GM21723 (cell line): Measurements from ENCODE around the gene OR6B2.

Experiments used
- ATAC-seq: cut with Tn5 transposase; IDR thresholded peaks from one replicate; pipeline ENCODE4 v1.9.1; 2021; ENCODE audit warnings: mild to moderate bottlenecking, moderate library complexity; ENCODE audit not compliant: unreplicated experiment

Gene OR6B2

DNA sequence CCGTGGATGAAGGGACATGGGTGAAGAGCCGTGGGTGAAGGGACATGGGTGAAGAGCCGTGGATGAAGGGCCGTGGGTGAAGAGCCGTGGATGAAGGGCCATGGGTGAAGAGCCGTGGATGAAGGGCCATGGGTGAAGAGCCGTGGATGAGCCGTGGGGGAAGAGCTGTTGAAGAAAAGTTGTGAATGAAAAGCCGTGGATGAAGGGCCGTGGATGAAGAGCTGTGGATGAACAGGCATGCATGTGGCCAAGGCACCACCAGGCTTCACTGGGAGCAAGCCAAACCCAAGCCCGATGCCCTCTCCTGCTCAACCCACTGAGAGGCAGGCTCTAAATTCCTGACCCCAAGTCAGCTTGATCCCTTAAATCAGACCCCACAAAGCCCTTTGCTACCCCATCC lies 12.5 kb upstream of the OR6B2 start:
- no peak for ATAC-seq

DNA sequence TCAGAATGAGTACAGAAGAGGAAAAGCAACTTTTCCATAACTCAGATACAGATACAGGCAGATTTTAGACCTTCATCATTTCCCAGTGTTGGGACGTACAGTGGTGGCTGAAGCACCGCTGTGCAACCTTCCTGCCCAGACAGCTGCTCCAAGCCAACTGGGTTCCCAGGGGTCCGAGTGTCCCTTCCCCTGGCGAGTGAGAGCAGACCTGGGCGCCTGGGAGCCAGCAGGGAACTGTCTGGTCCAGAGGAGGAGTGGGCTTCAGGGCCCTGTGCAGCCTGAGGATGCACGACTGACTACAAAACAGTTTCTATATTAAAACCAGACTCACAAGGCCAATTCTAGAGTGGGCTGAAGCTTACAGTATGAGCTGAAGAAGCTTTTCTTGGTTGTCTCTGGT lies 11.1 kb upstream of the OR6B2 start:
- no peak for ATAC-seq

DNA sequence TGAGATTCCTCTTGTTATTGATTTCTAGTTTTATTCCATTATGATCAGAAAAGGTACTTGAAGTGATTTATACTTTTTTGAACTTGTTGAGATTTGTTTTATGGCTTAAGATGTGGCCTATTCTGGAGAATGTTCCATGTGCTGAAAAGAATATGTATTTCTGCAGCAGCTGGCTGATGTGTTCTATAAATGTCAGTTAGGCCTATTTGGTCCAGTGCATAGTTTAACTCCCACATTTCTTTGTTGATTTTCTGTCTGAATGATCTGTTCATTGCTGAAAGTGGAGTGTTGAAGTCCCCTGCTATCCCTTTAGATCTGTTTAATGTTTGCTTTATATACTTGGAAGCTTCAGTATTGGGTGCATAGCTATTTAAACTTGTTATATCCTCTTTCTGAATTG lies 7.1 kb upstream of the OR6B2 start:
- ATAC-seq: no peak

DNA sequence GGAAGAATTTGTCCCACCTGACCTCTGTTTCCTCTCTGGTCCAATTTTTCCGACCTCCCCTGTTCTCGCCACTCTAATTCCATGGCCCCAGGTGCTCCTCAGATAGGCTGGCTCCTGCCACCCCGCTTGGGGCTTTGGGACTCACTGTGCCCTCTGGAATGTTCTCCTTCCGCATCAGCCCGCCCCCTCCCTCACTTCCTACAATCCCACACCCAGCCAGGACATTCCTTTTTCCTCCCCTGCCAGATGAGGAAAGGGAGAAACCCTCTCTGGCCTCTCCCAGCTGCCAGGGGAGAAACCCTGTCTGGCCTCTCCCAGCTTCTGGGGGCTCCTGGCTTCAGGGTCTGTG lies 3.1 kb upstream of the OR6B2 start:
- no peak for ATAC-seq

DNA sequence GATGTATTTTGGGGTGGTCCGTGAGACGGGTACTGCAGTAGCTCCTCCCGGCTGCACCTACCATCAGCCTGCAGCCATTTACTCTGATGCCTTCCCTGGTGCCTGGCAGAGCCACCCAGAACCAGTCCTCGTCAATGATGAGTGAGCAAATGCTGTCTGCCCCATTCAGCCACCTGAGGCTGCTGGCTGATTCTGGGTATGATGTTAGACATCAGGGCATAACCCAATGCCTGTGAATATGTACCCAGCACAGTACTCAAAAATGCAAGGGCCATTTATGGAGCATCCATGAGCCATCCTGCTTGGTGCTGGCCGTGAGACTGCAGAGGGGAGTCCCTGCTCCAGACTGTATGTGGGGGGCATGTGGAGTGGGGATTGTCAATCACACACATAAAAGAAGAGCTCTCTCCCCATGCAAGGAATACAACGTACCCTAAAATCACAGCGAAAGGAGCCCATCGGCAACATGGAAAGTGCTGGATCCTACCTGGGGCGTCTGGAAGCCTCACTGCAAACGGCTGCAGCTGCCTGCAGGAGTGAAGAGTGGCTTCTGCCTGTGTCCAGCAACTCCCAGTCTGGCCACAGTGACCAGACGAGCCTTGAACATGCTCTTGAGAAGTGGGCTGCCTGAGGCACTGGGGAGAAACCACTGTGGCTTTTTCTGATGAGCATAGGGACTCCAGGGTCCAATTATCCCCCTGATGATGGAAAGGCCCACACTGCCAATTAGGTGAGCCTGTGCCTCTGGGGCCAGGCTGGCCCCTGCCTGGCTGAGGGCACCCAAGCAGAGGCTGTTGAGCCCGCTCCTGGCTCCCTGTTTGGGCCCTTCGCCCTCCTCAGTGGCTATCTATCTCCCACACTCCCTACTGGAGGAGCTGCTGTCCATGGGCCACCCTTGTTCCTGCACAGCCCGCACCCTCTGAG lies 2.4 kb upstream of the OR6B2 start:
- ATAC-seq: no peak

DNA sequence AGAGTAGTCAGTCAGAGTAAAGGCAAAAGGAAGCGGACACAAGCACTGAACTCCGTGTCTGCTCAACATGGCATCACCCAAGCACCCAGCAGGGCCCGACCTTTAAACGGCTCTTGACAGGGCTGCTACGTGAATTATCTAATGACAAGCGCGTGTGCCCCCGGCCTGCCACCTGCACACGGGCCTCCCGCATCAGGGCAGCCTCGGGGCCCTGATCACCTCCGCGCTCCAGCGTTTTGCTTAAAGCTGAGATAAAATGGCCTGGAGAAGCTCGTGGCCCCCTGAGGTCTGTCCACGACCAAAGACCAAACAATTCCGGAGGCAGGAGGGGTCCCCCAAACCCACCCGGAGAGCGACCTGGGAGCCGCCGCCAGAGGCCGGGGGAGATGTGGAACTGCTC lies 5.5 kb downstream of the OR6B2 start:
- peak; percentile 34 for ATAC-seq

DNA sequence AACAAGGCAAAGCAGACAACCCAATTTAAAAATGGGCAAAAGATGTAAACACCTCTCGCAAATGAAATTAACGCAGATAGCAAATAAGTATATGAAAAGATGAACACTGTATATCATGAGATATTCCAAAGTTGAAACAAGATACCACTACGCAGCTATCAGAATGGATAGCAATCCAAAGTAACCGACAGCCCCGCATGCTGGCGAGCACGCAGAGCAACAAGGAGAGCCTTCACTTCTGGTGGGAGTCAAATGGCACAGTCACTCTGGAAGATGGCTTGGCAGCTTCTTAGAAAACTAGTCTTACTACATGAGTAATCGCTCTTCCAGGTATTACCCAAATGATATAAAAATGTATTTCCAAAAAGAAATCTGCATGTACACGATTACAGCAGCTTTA lies 6.4 kb downstream of the OR6B2 start:
- no peak for ATAC-seq

DNA sequence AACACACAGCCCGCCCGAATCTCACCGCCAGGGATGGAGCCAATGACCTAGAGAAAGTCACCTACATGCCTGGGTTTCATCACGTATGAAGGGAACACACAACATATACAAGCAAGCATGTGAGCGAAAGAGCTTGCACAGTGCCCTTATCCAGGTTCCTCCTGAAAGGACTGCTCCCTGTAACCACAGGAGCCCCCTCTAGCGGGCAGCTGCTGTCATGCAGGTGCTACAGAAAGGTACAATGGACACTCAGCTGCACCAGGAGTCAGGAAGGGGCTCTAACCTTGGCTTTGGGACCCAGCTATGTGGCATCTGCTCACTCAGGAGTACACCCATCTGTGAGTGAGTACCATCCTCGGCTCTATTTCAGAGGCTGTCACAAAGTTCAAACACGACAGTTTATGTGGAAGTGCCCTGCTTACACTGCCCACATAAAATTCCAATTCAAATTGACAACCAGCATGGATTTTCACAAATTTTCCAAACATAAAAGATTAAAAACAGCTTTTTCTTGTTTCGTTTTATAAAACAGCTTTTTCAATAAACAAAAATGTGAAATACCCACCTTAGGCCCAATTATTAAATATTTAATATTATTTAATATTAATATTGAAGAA lies 8.6 kb downstream of the OR6B2 start:
- no peak for ATAC-seq

DNA sequence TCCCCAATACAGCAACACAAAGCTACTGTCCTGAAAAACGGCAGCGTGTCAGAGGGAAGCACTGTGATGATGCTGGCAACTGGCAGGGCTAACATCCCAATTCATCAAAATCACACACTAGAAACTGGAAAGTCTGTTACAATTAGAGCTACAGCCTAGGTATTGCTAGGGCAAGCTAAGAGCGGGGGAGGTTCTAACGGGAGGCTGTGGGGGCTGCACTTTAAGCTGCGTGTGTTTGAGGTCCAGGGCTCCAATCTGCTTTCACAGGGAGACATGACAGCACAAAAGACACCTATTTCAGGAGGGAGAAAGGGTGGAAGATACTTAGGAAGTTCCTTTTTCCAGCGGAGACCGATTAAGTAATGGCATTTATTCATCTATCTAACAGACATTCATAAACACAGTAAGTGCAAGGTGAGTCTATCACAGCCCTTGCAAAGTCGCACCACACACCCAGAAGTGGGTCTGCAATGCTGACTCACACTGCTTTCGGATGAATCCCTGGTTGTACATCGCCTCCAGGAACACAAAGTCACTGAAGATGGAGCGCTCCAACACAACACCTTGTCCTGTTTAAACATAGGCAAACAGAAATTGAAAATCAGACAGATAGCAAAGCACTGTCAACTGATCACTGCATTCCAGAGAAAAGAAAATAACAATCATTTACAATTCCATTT lies 12.0 kb downstream of the OR6B2 start:
- no peak for ATAC-seq

DNA sequence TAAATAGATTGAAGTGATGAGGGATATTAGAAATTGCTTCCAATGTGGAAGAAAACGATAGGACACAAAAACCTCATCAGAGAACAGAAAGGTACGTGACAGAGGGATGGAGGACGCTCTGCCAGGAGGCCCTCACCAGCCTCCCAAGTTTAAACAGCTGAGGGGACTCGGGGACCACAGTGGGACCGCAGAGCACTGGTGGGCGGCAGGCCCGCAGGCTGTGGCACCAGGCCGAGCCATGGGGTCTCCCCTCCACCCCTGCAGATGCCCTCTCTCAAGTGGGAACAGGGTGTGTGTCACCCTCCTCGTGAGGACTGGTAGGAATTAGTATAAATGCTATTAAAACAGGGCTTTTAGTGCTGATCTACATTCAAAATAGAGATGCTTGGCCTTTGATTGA lies 15.9 kb downstream of the OR6B2 start:
- ATAC-seq: no peak

DNA sequence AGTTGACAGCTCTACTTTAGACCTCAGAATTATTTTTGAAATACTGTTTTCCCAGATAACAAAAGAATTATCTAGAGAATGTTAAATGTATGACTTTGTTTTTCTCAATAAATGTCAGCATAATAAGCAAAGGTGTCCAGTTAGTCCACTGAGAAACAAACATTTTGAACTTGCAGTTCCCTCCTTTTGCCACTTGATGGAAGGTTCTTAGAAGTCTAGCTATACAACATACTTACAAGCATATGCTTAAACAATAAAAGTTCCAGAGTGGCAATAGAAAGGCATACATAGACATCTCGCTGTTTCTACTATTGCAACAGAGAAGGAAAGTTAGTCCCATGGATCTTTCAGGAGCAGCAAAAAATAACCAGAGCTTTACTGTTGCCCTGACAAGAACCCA lies 16.9 kb downstream of the OR6B2 start:
- ATAC-seq: no peak

DNA sequence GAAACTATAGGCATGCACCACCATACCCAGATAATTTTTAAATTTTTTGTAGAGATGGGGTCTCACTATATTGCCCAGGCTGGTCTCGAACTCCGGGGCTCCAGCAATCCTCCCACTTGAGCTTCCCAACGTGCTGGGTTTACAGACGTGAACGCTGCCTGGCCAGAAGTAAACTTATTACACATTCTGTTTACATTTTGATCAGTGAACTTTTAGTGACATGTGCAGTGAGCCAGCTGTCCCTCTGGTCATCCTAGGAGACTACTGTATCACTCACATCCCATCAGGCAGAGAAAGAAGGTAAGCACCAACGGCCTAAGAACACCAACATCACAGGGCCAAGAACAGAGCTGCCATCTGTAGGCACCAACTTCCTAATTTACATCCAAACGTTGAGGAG lies 27.2 kb downstream of the OR6B2 start:
- no peak for ATAC-seq

DNA sequence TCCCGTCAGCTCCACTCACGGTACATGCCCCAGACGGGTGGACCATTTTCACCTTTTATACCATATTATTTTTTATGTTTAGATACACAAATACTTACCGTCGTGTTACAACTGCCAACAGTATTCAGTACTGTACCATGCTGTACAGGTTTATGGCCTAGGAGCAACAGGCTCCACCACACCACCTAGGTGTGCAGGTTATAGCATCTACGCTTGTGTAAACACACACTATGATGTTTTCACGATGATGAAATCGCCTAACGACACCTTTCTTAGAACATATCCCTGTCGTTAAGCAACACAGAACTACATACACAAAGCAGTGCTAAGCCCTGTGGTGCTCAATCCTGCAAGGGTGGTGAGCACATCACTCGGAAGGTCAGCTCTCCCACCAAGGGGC lies 29.6 kb downstream of the OR6B2 start:
- ATAC-seq: no peak

DNA sequence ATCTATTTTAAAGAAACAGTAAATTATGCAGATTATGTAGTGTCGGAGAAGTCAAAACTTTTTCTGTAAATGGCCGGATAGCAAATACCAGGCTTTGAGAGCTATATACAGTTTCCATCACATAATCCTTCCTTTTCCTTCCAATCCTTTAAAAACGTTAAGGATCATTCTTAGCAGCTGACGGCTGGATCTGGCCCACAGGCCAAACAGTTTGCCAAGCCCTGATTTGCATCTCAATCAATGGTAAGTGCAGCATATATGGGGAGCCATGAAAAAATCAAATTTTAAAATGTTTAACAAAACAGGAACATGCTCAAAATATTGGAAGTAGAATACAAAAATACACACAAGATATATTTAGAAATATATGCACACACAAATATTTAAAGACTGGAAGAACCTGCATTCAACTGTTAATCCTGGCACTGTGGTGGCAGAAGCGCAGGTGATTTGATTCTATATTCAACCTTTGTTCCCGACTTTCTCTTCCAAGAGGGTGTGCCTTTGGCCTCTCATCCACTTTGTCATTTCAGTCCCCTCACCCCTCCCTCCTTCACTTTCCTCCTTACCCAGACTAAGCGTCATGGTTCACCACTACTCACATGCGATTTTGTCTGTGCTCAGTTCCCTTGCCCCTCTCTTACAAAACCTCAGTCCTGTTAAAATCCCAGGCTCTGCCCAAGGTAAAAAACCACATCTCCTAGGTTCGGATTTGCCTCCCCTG lies 32.4 kb downstream of the OR6B2 start:
- no peak for ATAC-seq

DNA sequence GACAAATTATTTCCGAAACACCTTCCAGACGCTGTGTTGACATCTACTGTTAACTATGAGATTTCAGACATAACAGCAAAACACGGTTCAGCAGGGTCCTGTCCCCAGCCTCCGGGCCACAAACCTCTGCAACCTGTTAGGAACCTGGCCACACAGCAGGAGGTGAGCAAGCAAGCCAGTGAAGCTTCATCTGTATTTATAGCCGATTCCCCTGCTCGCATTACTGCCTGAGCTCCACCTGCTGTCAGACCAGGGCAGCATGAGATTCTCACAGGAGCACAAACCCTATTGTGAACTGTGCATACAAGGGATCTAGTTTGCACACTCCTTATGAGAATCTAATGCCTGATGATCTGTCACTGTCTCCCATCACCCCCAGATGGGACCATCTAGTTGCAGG lies 36.1 kb downstream of the OR6B2 start:
- ATAC-seq: no peak

DNA sequence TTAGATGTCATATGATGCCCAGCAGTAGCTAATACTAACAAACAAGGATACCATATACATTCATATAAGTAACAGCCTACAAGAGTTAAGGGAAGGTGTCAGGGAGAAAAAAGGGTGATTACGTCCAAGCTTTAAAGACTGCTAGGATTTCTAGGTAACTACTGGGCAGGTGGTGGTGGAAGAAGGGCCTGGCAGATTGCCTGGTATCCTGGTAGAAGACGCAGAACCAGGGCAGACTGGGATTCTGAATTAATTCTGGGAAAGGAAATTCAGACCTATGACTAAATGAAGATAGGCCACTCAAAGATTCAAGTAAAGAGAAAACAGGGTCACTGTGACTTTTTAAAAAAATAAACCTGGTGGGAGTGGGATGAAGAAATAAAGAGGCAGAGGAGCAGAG lies 36.9 kb downstream of the OR6B2 start:
- ATAC-seq: no peak

DNA sequence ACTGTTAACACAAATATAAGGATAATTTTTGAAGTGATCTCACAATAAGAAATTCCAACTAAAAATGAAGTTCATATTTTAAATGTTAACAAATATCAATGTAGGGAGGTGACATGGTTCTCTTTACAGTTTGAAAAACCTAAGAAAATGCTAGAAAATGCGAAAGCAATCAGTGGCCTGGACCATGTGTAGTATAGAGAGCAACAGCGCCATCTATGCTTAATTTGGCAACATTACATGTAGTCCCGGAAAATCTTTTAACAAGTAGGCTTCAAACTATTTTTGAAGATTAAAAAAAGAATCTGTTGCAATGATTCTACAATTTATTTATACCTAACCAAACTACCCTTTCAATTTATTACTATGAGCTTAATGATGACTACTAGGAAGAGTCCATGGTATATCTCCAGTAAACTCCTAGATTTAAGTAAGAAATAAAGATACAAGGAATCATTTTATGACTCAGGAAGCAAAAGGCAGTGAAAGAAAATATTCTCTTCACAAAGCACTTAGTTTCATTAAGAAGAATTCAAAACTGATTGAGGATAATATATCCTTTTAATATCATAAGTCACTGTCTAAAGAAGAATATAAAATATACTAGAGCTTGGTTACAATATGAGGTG lies 38.4 kb downstream of the OR6B2 start:
- ATAC-seq: no peak

DNA sequence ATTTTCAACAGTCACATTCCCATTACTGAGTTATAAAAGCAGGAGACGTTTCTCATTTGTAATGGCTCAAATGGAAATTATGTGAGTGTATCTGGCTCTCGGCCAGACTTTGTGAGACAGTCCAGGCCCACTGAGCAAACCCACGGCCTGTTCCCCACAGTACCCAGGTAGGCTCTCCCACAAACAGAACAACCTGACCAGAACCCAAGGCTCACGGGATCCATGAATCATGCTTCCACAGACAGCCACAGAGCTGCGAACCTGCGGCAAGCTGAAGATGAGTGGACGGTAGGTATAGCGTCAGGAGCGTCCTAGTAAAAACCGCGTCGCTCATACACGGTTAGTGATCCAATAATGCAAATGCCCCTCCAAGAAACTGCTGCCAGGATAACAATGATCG lies 39.3 kb downstream of the OR6B2 start:
- ATAC-seq: no peak

DNA sequence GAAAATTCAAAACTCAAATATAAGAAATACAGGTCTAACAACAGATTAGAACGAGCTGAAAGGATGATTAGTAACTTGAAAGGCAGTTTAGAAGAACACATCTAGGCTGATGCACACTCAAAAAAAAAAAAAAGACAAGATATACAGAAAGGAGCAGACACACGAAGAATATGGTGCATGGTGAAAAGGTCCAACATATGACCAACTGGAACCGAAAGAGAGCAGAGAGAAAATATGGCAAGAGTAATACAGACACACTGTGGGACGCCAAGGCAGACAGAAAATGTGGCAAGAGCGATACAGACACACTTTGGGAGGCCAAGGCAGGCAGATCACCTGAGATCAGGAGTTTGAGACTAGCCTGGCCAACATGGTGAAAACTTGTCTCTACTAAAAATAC lies 44.9 kb downstream of the OR6B2 start:
- no peak for ATAC-seq

DNA sequence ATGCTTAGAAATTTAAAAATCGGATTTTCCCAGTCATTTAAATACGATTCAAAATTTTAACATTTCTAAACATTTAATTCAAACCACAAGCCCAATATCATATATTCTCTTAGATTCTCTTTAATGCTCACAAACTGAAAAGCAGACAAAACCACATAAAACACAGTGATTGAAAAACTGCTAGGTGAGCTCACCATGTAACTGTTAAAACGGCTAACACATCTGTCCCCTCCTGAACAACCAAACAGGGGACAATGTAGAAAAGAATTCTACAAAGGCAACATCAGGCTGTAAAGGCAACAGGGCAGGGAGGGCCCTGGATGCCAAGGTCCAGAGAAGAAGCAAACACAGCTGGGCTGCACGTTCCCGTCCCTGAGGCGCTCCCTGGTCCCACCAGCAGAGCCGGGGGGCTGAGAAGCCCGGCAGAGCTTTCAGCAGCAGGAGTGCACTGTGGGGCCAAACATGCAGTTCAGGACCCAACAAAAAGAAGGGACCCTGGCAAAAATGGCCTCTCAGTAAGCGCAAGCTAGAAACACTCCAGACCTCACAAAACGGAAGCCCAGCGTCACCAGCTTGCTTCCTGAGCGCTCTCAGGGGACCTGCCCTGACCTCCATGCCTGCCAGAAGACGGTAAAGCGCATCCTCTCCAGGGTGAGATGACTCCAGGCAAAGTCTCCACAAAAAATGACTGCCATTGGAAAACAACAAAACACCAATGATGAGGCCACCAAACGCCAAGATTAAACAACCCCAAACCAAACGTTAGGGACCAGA lies 45.6 kb downstream of the OR6B2 start:
- ATAC-seq: no peak
